ENCODE results near the gene NTRK2. TPM values are rescaled to one million over a fixed set of nuclear protein-coding genes. Genes with fewer than 3 reads are reported as not detected.

NTRK2 gene
- polyA plus RNA-seq, 1 donor (not counting 4 experiments of a cell fraction or from before 2014, with no cell fraction given), result 0.08 TPM

- no peaks in the 10 kb centered on the region for H3K9me3 ChIP-seq (ENCODE audit: control insufficient read depth, low read depth, low read length)
- no peak overlapping the region for H3K4me3 ChIP-seq (ENCODE audit: control insufficient read depth in 2 of 3, extremely low read depth in 1 of 3, insufficient read depth in 2 of 3, low read depth in 1 of 3, low read length in 3 of 3)
- no peak overlapping the region for H2AFZ ChIP-seq (ENCODE audit: control insufficient read depth, low read length)
- no peak for TF ChIP-seq EZH2 (IDR thresholded peaks at IDR 0.05; ENCODE audit: low read length)
- no peak for TF ChIP-seq CTCF (optimal IDR thresholded peaks at IDR 0.05 in 1 of 3, IDR thresholded peaks at IDR 0.05 in 1 of 3, conservative IDR thresholded peaks at IDR 0.05 in 1 of 3; ENCODE audit: extremely low read depth in 1 of 3, insufficient read depth in 2 of 3, low read length in 3 of 3)
- dilution Hi-C loops (cut with MboI; ENCODE audit: extremely low pct_ligation_motif_present, low sequenced_read_pairs), result no loop called here
- H3K4me2 ChIP-seq (ENCODE audit: control insufficient read depth, extremely low read depth, insufficient read depth, low read depth, low read length), result no peak overlapping the region
- H3K36me3 ChIP-seq (ENCODE audit: control insufficient read depth in 2 of 2, extremely low read depth in 1 of 2, insufficient read depth in 2 of 2, low read length in 2 of 2), result no peaks in the 10 kb centered on the region
- H3K27me3 ChIP-seq (ENCODE audit: control insufficient read depth, extremely low read depth, insufficient read depth, low read length), result peaks cover 7% of the 10 kb centered on the region
- DNase-seq (ENCODE audit: low read depth, low spot score), result no peak
- no peak for FAIRE-seq
- no peak overlapping the region for H3K9ac ChIP-seq (ENCODE audit: control insufficient read depth, extremely low read depth, insufficient read depth, low read length)
- H4K20me1 ChIP-seq (ENCODE audit: control insufficient read depth, extremely low read depth, insufficient read depth, low read length), result no peaks in the 10 kb centered on the region
- no peaks in the 10 kb centered on the region for H3K4me1 ChIP-seq (ENCODE audit: control insufficient read depth, extremely low read depth, insufficient read depth, low read length)
- no peaks in the 10 kb centered on the region for H3K79me2 ChIP-seq (ENCODE audit: control insufficient read depth, insufficient read depth, low read length)
- no peak overlapping the region for H3K27ac ChIP-seq (ENCODE audit: control insufficient read depth, insufficient read depth, low read length)
- no peaks in the 10 kb centered on the region for H3K9me1 ChIP-seq (ENCODE audit: control insufficient read depth, extremely low read depth, insufficient read depth, low read length)
Measured at GRCh38 chr9:85041466-85042137, 372.1 kb downstream of the NTRK2 start.

DNA sequence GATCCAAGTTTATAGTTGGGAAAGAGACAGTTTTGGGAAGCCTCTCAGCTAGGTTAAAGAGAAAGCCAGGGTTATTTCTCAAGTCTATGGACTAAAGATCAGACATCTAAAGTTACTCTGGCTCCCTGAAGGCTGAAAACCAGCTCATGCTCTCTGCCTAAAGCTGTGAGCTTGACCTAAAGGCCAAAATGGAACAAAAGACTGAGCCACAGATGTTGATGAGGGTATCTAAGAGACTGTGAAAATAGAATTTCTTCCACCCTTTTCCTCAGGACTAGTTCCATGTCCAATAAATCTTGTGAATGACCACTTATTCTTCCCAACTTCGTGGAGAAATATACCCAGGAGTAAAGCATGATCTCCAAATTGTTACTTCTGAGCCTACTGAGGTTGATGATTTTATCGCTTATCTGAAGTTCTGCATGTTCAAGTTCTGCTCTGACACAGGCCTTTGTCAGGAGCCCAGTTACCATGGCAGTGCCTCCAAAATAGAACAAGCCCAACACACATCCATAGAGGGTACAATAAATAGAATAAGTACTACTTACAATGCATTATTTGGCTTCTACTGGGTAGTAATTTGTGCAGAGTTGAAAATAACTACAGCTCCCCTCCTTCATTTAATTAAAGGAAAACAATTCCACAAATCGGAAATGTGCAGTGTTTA lies 373.6 kb downstream of the NTRK2 start:
- no peak for FAIRE-seq

More for the DNA sequence above, 373.6 kb downstream of the NTRK2 start:
- H3K4me2 ChIP-seq (ENCODE audit: control insufficient read depth, extremely low read depth, insufficient read depth, low read depth, low read length), result no peak overlapping the region
- dilution Hi-C loops (cut with MboI; ENCODE audit: extremely low pct_ligation_motif_present, low sequenced_read_pairs), result no loop called here
- no peaks in the 10 kb centered on the region for H3K4me1 ChIP-seq (ENCODE audit: control insufficient read depth, extremely low read depth, insufficient read depth, low read length)
- H2AFZ ChIP-seq (ENCODE audit: control insufficient read depth, low read length), result no peak overlapping the region
- H4K20me1 ChIP-seq (ENCODE audit: control insufficient read depth, extremely low read depth, insufficient read depth, low read length), result no peaks in the 10 kb centered on the region
- no peak overlapping the region for H3K4me3 ChIP-seq (ENCODE audit: control insufficient read depth in 2 of 3, extremely low read depth in 1 of 3, insufficient read depth in 2 of 3, low read depth in 1 of 3, low read length in 3 of 3)
- peaks cover 7% of the 10 kb centered on the region for H3K27me3 ChIP-seq (ENCODE audit: control insufficient read depth, extremely low read depth, insufficient read depth, low read length)
- H3K27ac ChIP-seq (ENCODE audit: control insufficient read depth, insufficient read depth, low read length), result no peak overlapping the region
- no peaks in the 10 kb centered on the region for H3K9me1 ChIP-seq (ENCODE audit: control insufficient read depth, extremely low read depth, insufficient read depth, low read length)
- H3K9me3 ChIP-seq (ENCODE audit: control insufficient read depth, low read depth, low read length), result no peaks in the 10 kb centered on the region
- H3K79me2 ChIP-seq (ENCODE audit: control insufficient read depth, insufficient read depth, low read length), result no peaks in the 10 kb centered on the region
- H3K36me3 ChIP-seq (ENCODE audit: control insufficient read depth in 2 of 2, extremely low read depth in 1 of 2, insufficient read depth in 2 of 2, low read length in 2 of 2), result no peaks in the 10 kb centered on the region
- H3K9ac ChIP-seq (ENCODE audit: control insufficient read depth, extremely low read depth, insufficient read depth, low read length), result no peak overlapping the region
- TF ChIP-seq CTCF (optimal IDR thresholded peaks at IDR 0.05 in 1 of 3, IDR thresholded peaks at IDR 0.05 in 1 of 3, conservative IDR thresholded peaks at IDR 0.05 in 1 of 3; ENCODE audit: extremely low read depth in 1 of 3, insufficient read depth in 2 of 3, low read length in 3 of 3), result no peak
- DNase-seq (ENCODE audit: low read depth, low spot score), result no peak
